Measurements from ENCODE around the gene ARHGEF18. TPM values are rescaled to one million over a fixed set of nuclear protein-coding genes. Genes with fewer than 3 reads are reported as not detected.
A peak's percentile ranks its signal among the peaks of the same experiment; 100 is the strongest.

ARHGEF18 gene
- 33.4 and 34.9 TPM in 2 replicates for total RNA-seq (2021)
- Bru-seq, nascent RNA, result percentile 63 among the genes with signal in this experiment
- BruChase-seq, experiment 1, labeled RNA remaining after a 2-hour chase, result percentile 68 among the genes with signal in this experiment
- BruChase-seq, experiment 2, labeled RNA remaining after a 6-hour chase, result percentile 82 among the genes with signal in this experiment
- long read RNA-seq, full-length matches to known transcripts, result 5 of 43 reads
- long read RNA-seq, partial matches to known transcripts, result 30 of 43 reads
- long read RNA-seq, other reads (novel, unspliced or antisense), result 8 of 43 reads

DNA sequence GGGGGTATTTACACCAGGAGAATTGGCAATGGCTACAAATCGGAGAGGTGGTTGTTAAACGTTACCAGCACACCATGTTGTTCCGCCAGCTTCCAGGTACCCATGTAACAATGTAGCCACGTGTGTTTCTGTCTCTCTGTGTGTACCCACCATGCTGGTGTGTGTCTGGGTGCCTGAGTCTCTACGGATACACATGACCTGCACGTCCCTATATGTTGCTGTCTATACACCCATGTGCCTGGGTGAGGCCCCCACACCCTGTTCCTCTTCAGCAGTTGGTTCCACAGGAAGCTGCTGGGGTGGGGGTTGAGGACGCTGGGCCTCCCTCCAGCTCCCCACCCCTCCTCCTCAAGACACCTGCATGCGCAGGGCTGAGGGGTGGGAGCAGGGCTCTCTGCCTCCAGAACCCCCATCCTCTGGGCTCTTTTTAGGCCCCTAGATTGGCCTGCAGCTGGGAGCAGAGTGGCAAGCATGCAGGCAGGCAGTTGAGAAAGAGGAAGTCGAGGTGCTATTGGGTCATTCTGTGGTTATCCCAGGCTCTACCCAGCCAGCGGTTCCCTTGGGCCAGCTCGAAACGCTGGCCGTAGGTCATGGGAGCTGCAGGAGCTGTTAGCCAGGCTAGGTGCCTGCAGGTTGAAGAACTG, at the start of gene ARHGEF18:
TSS of gene ARHGEF18 (plus strand) at position 351 of the 644 bp plus-strand sequence. CDS start 13,954 bp downstream, outside the sequence.
- BruUV-seq (replicated peaks), result no TSS peak
- Histone ChIP-seq H3K4me1 (ENCODE audit: insufficient read depth, low read length, poor library complexity, severe bottlenecking) (no peaks in the 10 kb centered on the region), H3K36me3 (ENCODE audit: insufficient read depth, low read length, poor library complexity, severe bottlenecking) (no peaks in the 10 kb centered on the region), H3K9me3 (ENCODE audit: low read depth, low read length, poor library complexity, severe bottlenecking) (no peaks in the 10 kb centered on the region), H3K27me3 (replicated peaks; ENCODE audit: insufficient read depth, low read depth, low read length, poor library complexity) (peaks cover 7% of the 10 kb centered on the region), H3K27ac (ENCODE audit: low read depth, low read length, poor library complexity, severe bottlenecking) (no peak within 1 kb of the TSS), H3K4me3 (ENCODE audit: low read depth, low read length, poor library complexity, severe bottlenecking) (no peak within 1 kb of the TSS)
- intact Hi-C loops (cut with micrococcal nuclease; ENCODE audit: unreplicated experiment), result no loop called here
- CTCF ChIA-PET, result no interaction called here
- DNase-seq (ENCODE audit: low spot score), result no peak
- POLR2A ChIA-PET (ENCODE audit: low non-redundant PET), result no interaction called here
- TF ChIP-seq, protein P1, sequence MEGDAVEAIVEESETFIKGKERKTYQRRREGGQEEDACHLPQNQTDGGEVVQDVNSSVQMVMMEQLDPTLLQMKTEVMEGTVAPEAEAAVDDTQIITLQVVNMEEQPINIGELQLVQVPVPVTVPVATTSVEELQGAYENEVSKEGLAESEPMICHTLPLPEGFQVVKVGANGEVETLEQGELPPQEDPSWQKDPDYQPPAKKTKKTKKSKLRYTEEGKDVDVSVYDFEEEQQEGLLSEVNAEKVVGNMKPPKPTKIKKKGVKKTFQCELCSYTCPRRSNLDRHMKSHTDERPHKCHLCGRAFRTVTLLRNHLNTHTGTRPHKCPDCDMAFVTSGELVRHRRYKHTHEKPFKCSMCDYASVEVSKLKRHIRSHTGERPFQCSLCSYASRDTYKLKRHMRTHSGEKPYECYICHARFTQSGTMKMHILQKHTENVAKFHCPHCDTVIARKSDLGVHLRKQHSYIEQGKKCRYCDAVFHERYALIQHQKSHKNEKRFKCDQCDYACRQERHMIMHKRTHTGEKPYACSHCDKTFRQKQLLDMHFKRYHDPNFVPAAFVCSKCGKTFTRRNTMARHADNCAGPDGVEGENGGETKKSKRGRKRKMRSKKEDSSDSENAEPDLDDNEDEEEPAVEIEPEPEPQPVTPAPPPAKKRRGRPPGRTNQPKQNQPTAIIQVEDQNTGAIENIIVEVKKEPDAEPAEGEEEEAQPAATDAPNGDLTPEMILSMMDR (conservative IDR thresholded peaks at IDR 0.05; ENCODE audit: low read depth, low read length), result no peak
- TF ChIP-seq EZH2 (IDR thresholded peaks at IDR 0.05; ENCODE audit: borderline replicate concordance, low read depth, low read length, poor library complexity, severe bottlenecking), result no peak

DNA sequence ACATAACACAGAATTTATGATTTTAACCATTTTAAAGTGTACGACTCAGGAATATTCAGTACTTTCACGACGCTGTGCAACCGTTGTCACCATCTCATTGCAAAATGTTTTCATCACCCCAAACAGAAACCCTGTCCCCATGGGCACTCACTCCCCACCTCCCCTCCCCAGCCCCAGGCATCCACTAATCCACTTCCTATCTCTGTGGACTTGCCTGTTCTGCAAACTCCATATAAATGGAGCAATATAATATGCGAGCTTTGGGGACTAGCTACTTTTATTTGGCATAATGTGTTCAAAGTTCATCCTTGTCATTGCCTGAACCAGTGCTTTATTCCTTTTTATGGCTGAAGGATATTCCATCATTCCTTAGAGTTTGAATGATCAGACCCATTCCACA, 47.2 kb upstream of the ARHGEF18 start:
- no peak for DNase-seq (ENCODE audit: low spot score)
- Histone ChIP-seq H3K4me3 (ENCODE audit: low read depth, low read length, poor library complexity, severe bottlenecking) (no peak overlapping the region), H3K4me1 (ENCODE audit: insufficient read depth, low read length, poor library complexity, severe bottlenecking) (no peaks in the 10 kb centered on the region), H3K27me3 (replicated peaks; ENCODE audit: insufficient read depth, low read depth, low read length, poor library complexity) (peaks cover 21% of the 10 kb centered on the region), H3K9me3 (ENCODE audit: low read depth, low read length, poor library complexity, severe bottlenecking) (no peaks in the 10 kb centered on the region), H3K36me3 (ENCODE audit: insufficient read depth, low read length, poor library complexity, severe bottlenecking) (no peaks in the 10 kb centered on the region), H3K27ac (ENCODE audit: low read depth, low read length, poor library complexity, severe bottlenecking) (no peak overlapping the region)
- CTCF ChIA-PET, result no interaction called here
- POLR2A ChIA-PET (ENCODE audit: low non-redundant PET), result interaction anchor here (0.6 kb wide), 1 partner anchor 12 kb away, joined by 5 read pairs; no protein-coding TSS in a partner anchor
- TF ChIP-seq, protein P1 (conservative IDR thresholded peaks at IDR 0.05; ENCODE audit: low read depth, low read length), result no peak
- no peak for TF ChIP-seq EZH2 (IDR thresholded peaks at IDR 0.05; ENCODE audit: borderline replicate concordance, low read depth, low read length, poor library complexity, severe bottlenecking)
- BruUV-seq (replicated peaks), result no TSS peak
- intact Hi-C loops (cut with micrococcal nuclease; ENCODE audit: unreplicated experiment), result no loop called here

DNA sequence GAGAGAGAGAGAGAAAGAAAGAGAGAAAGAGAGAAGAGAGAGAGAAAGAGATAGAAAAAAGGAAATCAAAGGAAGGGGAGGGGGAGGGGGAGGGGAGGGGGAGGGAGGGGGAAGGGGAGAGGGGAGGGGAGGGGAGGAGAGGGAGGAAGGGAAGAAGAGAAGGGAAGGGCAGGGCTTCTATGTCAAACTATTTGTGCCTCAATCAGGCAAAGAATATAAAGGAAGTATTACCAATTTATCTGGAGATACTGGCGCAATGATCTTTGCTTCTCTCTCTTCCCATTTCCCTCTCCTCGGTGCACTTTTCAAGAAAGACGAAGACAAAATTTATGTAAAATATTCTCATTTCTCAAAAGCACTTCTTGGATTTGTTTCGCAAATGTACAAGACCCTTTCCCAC, 45.3 kb upstream of the ARHGEF18 start:
- TF ChIP-seq, protein P1 (conservative IDR thresholded peaks at IDR 0.05; ENCODE audit: low read depth, low read length), result no peak
- TF ChIP-seq EZH2 (IDR thresholded peaks at IDR 0.05; ENCODE audit: borderline replicate concordance, low read depth, low read length, poor library complexity, severe bottlenecking), result no peak
- Histone ChIP-seq H3K27ac (ENCODE audit: low read depth, low read length, poor library complexity, severe bottlenecking) (no peak overlapping the region), H3K4me3 (ENCODE audit: low read depth, low read length, poor library complexity, severe bottlenecking) (no peak overlapping the region), H3K27me3 (replicated peaks; ENCODE audit: insufficient read depth, low read depth, low read length, poor library complexity) (peaks cover 5% of the 10 kb centered on the region), H3K4me1 (ENCODE audit: insufficient read depth, low read length, poor library complexity, severe bottlenecking) (no peaks in the 10 kb centered on the region), H3K9me3 (ENCODE audit: low read depth, low read length, poor library complexity, severe bottlenecking) (no peaks in the 10 kb centered on the region), H3K36me3 (ENCODE audit: insufficient read depth, low read length, poor library complexity, severe bottlenecking) (no peaks in the 10 kb centered on the region)
- intact Hi-C loops (cut with micrococcal nuclease; ENCODE audit: unreplicated experiment), result no loop called here
- no TSS peak for BruUV-seq (replicated peaks)
- ChIA-PET POLR2A (ENCODE audit: low non-redundant PET) (no interaction called here), CTCF (no interaction called here)
- no peak for DNase-seq (ENCODE audit: low spot score)

Data from A673 (cell line).